GM12801 (cell line): ENCODE measurements around the gene WBP1.

Source experiments
- CTCF ChIP-seq: IDR thresholded peaks from one replicate; pipeline ENCODE4 v1.5.1; 2011; ENCODE audit warnings: control low read depth; ENCODE audit not compliant: insufficient read length; ENCODE audit errors: extremely low read depth

WBP1 gene

DNA sequence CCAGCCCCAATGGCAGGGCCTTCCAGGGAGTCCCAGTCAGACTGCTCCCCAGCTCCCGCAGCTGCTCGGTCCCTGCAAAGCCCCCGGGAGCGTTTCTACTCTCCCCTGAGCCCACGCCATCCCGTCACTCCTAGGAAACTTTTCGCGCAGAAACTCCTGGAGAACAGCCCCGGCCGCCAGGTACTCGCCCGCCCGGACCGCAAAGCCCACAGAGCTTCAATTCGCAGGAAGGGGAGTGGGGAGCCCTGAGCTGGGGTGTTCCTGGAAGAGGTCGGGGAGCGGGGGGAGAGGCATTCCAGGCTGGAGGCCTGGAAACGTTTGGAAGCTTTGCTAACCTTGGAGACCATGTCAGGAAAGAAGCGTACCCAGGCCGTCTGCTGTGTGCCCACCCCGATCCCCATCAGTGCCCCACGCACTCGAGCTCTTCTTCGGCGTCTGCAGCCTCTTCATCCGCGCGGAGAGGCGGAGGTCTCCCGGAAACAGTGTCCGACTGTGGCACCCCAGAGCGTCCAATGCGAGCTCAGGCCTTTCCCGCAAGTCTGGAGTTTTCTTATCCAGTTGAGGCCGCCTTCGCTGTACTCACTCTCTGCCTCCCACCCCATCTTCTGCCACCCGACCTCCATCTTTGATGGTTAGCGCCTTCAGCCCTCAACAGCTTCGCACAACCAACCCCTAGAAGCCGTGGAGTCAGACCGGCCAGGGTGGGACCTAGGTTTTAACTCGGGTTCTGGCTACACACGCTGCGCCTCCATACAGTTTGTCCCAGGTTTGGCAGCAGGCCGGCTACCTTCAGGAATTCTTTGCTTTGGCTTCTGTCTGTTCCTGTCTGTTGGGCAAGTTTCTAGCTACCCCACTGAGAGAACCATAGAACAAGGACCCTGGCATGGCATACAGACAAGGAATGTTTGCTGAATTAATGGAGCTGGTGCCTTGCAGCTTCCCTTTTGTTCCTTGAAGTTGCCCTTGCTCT is 45.6 kb downstream of the WBP1 start:
- no peak for TF ChIP-seq CTCF

DNA sequence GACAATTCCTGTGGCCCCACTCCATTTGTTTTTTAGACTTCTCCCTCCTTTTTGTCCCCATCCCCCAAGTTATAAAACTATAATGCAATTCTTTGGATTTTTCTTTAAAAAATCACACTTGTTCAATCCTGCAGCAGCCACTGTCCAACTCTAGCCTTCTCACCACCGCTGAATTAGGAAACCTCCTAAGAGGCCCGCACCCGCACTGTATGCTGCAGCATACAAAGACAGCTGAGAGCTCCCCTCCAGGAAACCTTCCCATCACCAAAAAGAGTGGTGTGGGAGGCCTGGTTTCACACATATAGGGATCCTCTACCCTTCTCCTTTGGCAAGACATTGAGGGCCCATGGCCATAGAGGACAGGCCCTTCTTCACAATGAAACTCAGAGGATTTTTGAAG is 46.4 kb downstream of the WBP1 start:
- no peak for TF ChIP-seq CTCF

- TF ChIP-seq CTCF, result no peak
Measured at GRCh38 chr2:74505448-74506246, 47.4 kb downstream of the WBP1 start.

DNA sequence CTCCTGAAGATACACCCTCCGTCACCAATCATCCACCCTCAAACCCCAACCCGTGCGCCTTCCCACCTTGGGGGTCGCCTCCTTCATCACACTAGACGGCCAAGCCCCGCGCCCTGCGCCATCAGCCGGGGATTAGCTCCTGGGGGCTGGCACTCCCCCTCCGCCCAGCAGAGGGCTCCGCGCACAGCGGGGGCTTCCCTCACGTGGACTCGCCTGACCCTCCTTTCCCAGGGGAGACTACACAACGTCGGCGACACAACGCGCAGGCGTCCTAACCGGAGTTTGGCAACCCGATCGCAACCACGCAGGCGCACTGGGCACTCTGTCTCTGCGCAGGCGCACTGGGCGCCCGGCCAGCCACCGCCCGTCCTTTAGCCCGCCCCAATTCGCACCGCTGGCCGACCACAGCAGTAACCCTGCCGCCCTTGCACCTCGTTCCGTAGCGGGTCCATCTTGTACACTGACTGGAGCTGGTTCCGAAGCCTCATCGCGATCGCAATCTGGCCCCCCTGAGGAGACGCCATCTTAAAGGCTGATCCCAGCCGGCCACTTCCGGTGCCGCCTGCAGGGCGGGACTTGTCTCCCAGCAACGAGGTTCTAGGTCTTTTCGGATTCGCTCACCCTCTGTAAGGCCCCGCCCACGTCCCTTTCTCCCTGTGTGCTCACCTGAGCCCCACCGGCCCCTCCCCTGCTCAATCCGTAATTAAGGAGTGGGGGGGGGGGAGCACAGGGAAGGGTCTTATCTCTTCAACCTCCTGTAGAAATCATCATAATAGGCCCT is 49.1 kb downstream of the WBP1 start, which contains the start of gene PCGF1:
Gene PCGF1 (minus strand): TSS at position 551 of the 781 bp plus-strand sequence. CDS start 27 bp downstream, at position 524.
- TF ChIP-seq CTCF, result no peak

- no peak for TF ChIP-seq CTCF
Measured at GRCh38 chr2:74507926-74508520, 49.8 kb downstream of the WBP1 start.

DNA sequence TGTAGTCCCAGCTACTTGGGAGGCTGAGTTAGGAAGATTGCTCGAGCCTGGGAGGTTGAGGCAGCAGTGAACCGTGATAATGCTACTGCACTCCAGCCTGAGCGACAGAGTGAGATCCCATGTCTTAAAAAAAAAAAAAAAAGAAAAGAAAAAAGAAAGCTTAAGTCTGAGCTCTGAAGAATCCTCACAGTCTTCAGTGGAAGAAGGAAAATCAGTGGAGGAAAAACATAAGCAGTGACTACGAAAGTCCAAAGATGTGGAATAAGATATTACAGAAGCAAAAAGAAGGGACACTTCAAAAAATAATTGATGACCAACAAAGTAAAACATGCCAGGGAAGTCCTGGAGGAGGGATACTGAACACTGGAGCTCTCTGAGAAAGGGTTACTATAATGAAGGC is 52.0 kb downstream of the WBP1 start:
- no peak for TF ChIP-seq CTCF
